ENCODE data around the gene FOXI1.

FOXI1 gene

DNA sequence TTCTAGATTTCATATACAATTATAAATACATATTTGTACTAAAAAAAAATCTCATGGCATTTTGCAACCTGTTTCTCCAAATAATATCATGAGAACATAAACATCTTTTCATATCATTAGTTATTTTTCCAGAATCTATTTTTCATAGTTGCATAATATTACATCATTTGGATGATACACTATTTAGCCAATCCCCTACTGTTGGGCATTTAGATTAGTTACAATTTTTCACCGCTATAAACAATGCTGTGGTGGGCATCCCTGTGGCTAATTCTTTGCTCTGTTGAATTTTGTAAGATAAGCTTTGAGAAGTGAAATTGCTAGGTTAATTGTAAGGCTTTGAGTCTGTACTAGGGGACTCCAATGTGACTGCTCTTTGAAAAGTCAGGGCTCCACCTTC is 2.2 kb upstream of the FOXI1 start:
- no peak for TF ChIP-seq SIN3A (IDR thresholded peaks at IDR 0.05; ENCODE audit: borderline replicate concordance, insufficient read depth, low read length)
- TF ChIP-seq FOXP2 (optimal IDR thresholded peaks at IDR 0.05; ENCODE audit: borderline replicate concordance, extremely low read depth, extremely low read length, insufficient read depth): no peak
- TF ChIP-seq TAF1 (IDR thresholded peaks at IDR 0.05; ENCODE audit: borderline replicate concordance, insufficient read depth, low read length): no peak
- no peak for TF ChIP-seq REST (IDR thresholded peaks at IDR 0.05; ENCODE audit: insufficient read depth in 1 of 2, low read depth in 2 of 2, low read length in 2 of 2)
- TF ChIP-seq POLR2AphosphoS5 (IDR thresholded peaks at IDR 0.05; ENCODE audit: low read depth, low read length): no peak

DNA sequence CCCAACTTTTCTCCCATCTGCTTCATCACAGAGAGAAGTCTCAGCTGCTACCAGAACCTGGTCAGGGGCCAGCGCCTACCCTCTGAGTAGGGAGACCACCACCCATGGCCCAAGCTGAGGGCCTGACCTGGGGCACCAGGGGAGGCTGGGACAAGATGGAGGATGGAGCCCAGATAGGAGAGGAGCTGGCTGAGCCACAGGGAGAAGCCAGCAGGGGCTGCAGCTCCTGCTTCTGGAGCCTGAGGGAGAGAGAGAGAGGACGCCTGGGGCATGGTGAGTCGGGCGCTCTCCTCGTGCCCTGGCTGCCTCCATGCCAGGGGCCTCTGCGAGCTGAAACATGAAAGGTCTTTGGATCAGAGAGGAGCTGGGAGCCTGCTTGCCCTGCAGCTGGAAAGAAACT is 1.4 kb upstream of the FOXI1 start:
- TF ChIP-seq TAF1 (IDR thresholded peaks at IDR 0.05; ENCODE audit: borderline replicate concordance, insufficient read depth, low read length): no peak
- no peak for TF ChIP-seq POLR2AphosphoS5 (IDR thresholded peaks at IDR 0.05; ENCODE audit: low read depth, low read length)
- no peak for TF ChIP-seq SIN3A (IDR thresholded peaks at IDR 0.05; ENCODE audit: borderline replicate concordance, insufficient read depth, low read length)
- TF ChIP-seq REST (IDR thresholded peaks at IDR 0.05; ENCODE audit: insufficient read depth in 1 of 2, low read depth in 2 of 2, low read length in 2 of 2): no peak
- no peak for TF ChIP-seq FOXP2 (optimal IDR thresholded peaks at IDR 0.05; ENCODE audit: borderline replicate concordance, extremely low read depth, extremely low read length, insufficient read depth)

DNA sequence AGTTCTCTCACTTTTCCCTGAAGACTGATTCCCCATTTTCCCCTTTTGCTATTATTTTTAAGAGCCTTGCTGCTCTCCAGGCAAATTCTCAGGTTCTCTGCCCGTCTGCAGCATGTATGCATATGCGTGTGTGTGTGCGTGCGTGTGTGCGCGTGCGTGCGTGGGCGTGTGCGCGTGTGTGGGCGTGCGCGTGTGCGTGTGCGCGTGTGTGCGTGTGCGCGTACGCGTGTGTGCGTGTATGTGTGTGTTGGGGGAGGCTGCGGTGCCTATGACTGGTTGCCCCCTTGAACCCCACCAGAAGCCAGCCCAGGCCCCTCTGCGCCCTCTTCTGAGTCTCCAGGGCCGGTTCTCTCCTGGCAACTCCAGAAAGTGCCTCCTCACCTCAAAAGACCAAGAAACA is 987 bp upstream of the FOXI1 start:
- no peak for TF ChIP-seq REST (IDR thresholded peaks at IDR 0.05; ENCODE audit: insufficient read depth in 1 of 2, low read depth in 2 of 2, low read length in 2 of 2)
- no peak for TF ChIP-seq FOXP2 (optimal IDR thresholded peaks at IDR 0.05; ENCODE audit: borderline replicate concordance, extremely low read depth, extremely low read length, insufficient read depth)

DNA sequence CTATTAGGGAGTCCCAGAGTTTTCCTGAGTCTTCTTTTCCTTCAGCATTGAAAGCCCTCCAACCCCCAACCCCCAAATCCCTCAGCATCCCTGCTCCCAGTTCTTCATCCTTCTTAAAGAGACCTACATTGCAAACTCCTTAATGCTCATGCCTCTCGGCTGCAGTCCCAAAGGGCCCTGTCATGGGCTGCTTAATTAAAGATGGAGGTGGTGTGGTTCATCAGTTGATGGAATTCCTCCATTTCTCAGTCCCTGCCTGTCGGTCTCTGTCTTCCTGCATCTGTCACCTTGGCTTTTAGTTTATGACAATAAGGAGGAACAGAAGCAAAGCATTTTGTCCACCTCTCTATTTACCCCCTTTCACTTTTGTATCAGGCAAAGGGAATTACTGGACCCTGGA is 2.0 kb downstream of the FOXI1 start:
- no peak for TF ChIP-seq REST (IDR thresholded peaks at IDR 0.05; ENCODE audit: insufficient read depth in 1 of 2, low read depth in 2 of 2, low read length in 2 of 2)
- TF ChIP-seq SIN3A (IDR thresholded peaks at IDR 0.05; ENCODE audit: borderline replicate concordance, insufficient read depth, low read length): no peak
- TF ChIP-seq FOXP2 (optimal IDR thresholded peaks at IDR 0.05; ENCODE audit: borderline replicate concordance, extremely low read depth, extremely low read length, insufficient read depth): no peak
- no peak for TF ChIP-seq TAF1 (IDR thresholded peaks at IDR 0.05; ENCODE audit: borderline replicate concordance, insufficient read depth, low read length)
- no peak for TF ChIP-seq POLR2AphosphoS5 (IDR thresholded peaks at IDR 0.05; ENCODE audit: low read depth, low read length)

DNA sequence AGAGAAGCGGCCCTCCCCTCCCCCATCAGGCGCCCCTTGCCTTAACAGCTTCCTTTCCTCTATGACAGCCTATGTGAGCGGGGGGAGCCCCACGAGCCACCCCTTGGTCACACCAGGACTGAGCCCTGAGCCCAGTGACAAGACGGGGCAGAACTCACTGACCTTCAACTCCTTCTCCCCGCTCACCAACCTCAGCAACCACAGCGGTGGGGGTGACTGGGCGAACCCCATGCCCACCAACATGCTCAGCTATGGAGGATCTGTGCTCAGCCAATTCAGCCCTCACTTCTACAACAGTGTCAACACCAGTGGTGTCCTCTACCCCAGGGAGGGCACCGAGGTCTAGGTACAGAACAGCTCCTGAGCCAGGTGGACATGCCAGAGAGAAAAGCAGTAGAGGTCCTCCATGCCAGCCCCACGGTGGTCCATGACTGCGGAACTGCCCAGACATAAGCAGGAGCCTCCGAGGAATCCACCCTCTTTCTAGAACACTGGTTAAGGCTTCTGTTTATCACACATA is 2.6 kb downstream of the FOXI1 start:
- no peak for TF ChIP-seq REST (IDR thresholded peaks at IDR 0.05; ENCODE audit: insufficient read depth in 1 of 2, low read depth in 2 of 2, low read length in 2 of 2)
- no peak for TF ChIP-seq TAF1 (IDR thresholded peaks at IDR 0.05; ENCODE audit: borderline replicate concordance, insufficient read depth, low read length)
- no peak for TF ChIP-seq POLR2AphosphoS5 (IDR thresholded peaks at IDR 0.05; ENCODE audit: low read depth, low read length)
- no peak for TF ChIP-seq FOXP2 (optimal IDR thresholded peaks at IDR 0.05; ENCODE audit: borderline replicate concordance, extremely low read depth, extremely low read length, insufficient read depth)
- TF ChIP-seq SIN3A (IDR thresholded peaks at IDR 0.05; ENCODE audit: borderline replicate concordance, insufficient read depth, low read length): no peak
